DOHH2 (cell line): Measurements from ENCODE around the gene ITGB7.

Experiments used
- H3F3A ChIP-seq: fragments of 200-600 bp; sonication (generic), shearing (Covaris generic); 2 replicates; pipeline ENCODE4 v1.6.0; 2016; ENCODE audit warnings: antibody characterized with exemption, mild to moderate bottlenecking; ENCODE audit not compliant: control insufficient read depth, insufficient read depth
- H3K27ac ChIP-seq: fragments of 200-600 bp; sonication (generic); 2 replicates; pipeline ENCODE4 v1.5.1; 2014; ENCODE audit warnings: low read depth, mild to moderate bottlenecking, low read length, moderate library complexity
- H3K27me3 ChIP-seq: fragments of 200-600 bp; sonication (generic); 2 replicates; pipeline ENCODE4 v1.6.1; 2014; ENCODE audit warnings: mild to moderate bottlenecking, low read length, mixed read lengths; ENCODE audit not compliant: control insufficient read depth
- H3K36me3 ChIP-seq: fragments of 200-600 bp; sonication (generic); 2 replicates; pipeline ENCODE4 v1.6.1; 2014; ENCODE audit warnings: mild to moderate bottlenecking, low read length, moderate library complexity, mixed read lengths; ENCODE audit not compliant: control insufficient read depth
- H3K4me1 ChIP-seq: fragments of 200-600 bp; sonication (generic); 2 replicates; pipeline ENCODE4 v1.6.1; 2014; ENCODE audit warnings: mild to moderate bottlenecking, low read length, mixed read lengths; ENCODE audit not compliant: control insufficient read depth
- H3K4me2 ChIP-seq: fragments of 200-600 bp; sonication (generic); 2 replicates; pipeline ENCODE4 v1.6.0; 2014; ENCODE audit warnings: mild to moderate bottlenecking, low read length, moderate library complexity
- H3K4me3 ChIP-seq: fragments of 200-600 bp; sonication (generic); 2 replicates; pipeline ENCODE4 v1.5.1; 2014; ENCODE audit warnings: mild to moderate bottlenecking, low read length, mixed read lengths
- H3K79me2 ChIP-seq: fragments of 200-600 bp; sonication (generic); 2 replicates; pipeline ENCODE4 v1.6.1; 2014; ENCODE audit warnings: mild to moderate bottlenecking, low read length, mixed read lengths; ENCODE audit not compliant: control insufficient read depth
- H3K9me2 ChIP-seq: fragments of 200-600 bp; sonication (generic); replicated peaks from 2 replicates; pipeline ENCODE4 v1.6.1; 2014; ENCODE audit warnings: mild to moderate bottlenecking, low read length, mixed read lengths; ENCODE audit not compliant: control insufficient read depth
- H3K9me3 ChIP-seq: fragments of 200-600 bp; sonication (generic); 2 replicates; pipeline ENCODE4 v1.6.1; 2014; ENCODE audit warnings: antibody characterized with exemption, low read length, mixed read lengths; ENCODE audit not compliant: control insufficient read depth, insufficient read depth
- H4K20me1 ChIP-seq: fragments of 200-600 bp; sonication (generic); 2 replicates; pipeline ENCODE4 v1.6.0; 2014; ENCODE audit warnings: low read depth, mild to moderate bottlenecking, antibody characterized with exemption, low read length, moderate library complexity; ENCODE audit not compliant: control insufficient read depth, insufficient read depth
- CTCF ChIP-seq: fragments of 200-600 bp; sonication (generic); IDR thresholded peaks from one replicate; pipeline ENCODE4 v1.5.1; 2014; ENCODE audit warnings: antibody characterized with exemption, mild to moderate bottlenecking, low read depth, low read length; ENCODE audit not compliant: poor library complexity, severe bottlenecking
- EZH2phosphoT487 ChIP-seq: fragments of 200-600 bp; sonication (generic); IDR thresholded peaks from 2 replicates; pipeline ENCODE4 v1.6.1; 2017; ENCODE audit warnings: borderline replicate concordance, mild to moderate bottlenecking, antibody characterized with exemption, low read length, moderate library complexity, mixed read lengths

ITGB7 gene

GRCh38 chr12:53239643-53240258, 32.7 kb upstream of the ITGB7 start:
- H4K20me1 ChIP-seq, result no peaks in the 10 kb centered on the region
- H3F3A ChIP-seq, result no peaks in the 10 kb centered on the region
- H3K9me2 ChIP-seq, result no peaks in the 10 kb centered on the region
- H3K4me1 ChIP-seq, result peaks cover 8% of the 10 kb centered on the region
- H3K36me3 ChIP-seq, result no peaks in the 10 kb centered on the region
- no peak overlapping the region for H3K4me3 ChIP-seq
- TF ChIP-seq EZH2phosphoT487 (no peak), CTCF (no peak)
- no peak overlapping the region for H3K4me2 ChIP-seq
- no peaks in the 10 kb centered on the region for H3K79me2 ChIP-seq
- H3K27me3 ChIP-seq, result peaks cover 46% of the 10 kb centered on the region
- no peaks in the 10 kb centered on the region for H3K9me3 ChIP-seq
- H3K27ac ChIP-seq, result no peak overlapping the region

GRCh38 chr12:53236443-53237111, 29.5 kb upstream of the ITGB7 start:
- H3K4me3 ChIP-seq, result no peak overlapping the region
- no peaks in the 10 kb centered on the region for H3K36me3 ChIP-seq
- peaks cover 64% of the 10 kb centered on the region for H3K27me3 ChIP-seq
- TF ChIP-seq CTCF (no peak), EZH2phosphoT487 (no peak)
- no peak overlapping the region for H3K4me2 ChIP-seq
- H3F3A ChIP-seq, result no peaks in the 10 kb centered on the region
- no peaks in the 10 kb centered on the region for H3K9me2 ChIP-seq
- no peaks in the 10 kb centered on the region for H3K9me3 ChIP-seq
- H3K79me2 ChIP-seq, result no peaks in the 10 kb centered on the region
- H4K20me1 ChIP-seq, result no peaks in the 10 kb centered on the region
- H3K27ac ChIP-seq, result no peak overlapping the region
- peaks cover 14% of the 10 kb centered on the region for H3K4me1 ChIP-seq

GRCh38 chr12:53235742-53236442, 28.8 kb upstream of the ITGB7 start:
- Histone ChIP-seq H3K4me2 (no peak overlapping the region), H3K79me2 (no peaks in the 10 kb centered on the region), H3F3A (no peaks in the 10 kb centered on the region), H3K9me3 (no peaks in the 10 kb centered on the region), H3K27ac (no peak overlapping the region), H3K9me2 (no peaks in the 10 kb centered on the region), H3K4me3 (no peak overlapping the region), H3K36me3 (no peaks in the 10 kb centered on the region), H3K4me1 (peaks cover 16% of the 10 kb centered on the region), H4K20me1 (no peaks in the 10 kb centered on the region), H3K27me3 (peaks cover 70% of the 10 kb centered on the region)
- TF ChIP-seq CTCF (no peak), EZH2phosphoT487 (no peak)
